Panc1 (cell line): ENCODE data around the gene KCND3. TPM values are rescaled to one million over a fixed set of nuclear protein-coding genes. Genes with fewer than 3 reads are reported as not detected.

ENCODE experiments used
- ATAC-seq: fragments of 200-7000 bp; cut with Tn5 transposase; 2 replicates; pipeline ENCODE4 v1.9.1; 2020; ENCODE audit warnings: mild to moderate bottlenecking, moderate library complexity
- BruUV-seq: library from RNA; stranded (reverse); fragments of 400-500 nt; replicated peaks from 2 replicates; lab custom pipeline; 2021; lab: Mats Ljungman, UMichigan
- CTCF ChIA-PET: fragments of 300-600 bp; sonication (Branson Sonifier 250); formaldehyde crosslinking; loops from one replicate; lab custom pipeline; 2022; ENCODE audit warnings: antibody characterized with exemption; lab: Charles Lee
- POLR2A ChIA-PET: fragments of 300-600 bp; sonication (Branson Sonifier 250); formaldehyde crosslinking; loops from one replicate; lab custom pipeline; 2022; ENCODE audit warnings: antibody characterized with exemption; lab: Charles Lee
- DNase-seq: peaks from one replicate; pipeline ENCODE4 v3.0.0-alpha.2; 2010; ENCODE audit warnings: low read depth, low spot score
- H3K27ac ChIP-seq: 2 replicates; pipeline ENCODE4 v1.5.1; 2011; ENCODE audit warnings: mild to moderate bottlenecking, low read length, inconsistent platforms
- H3K27me3 ChIP-seq: fragments of 200-500 bp; sonication (Bioruptor generic); 2 replicates; pipeline ENCODE4 v1.6.0; 2014; ENCODE audit warnings: low read length, inconsistent platforms; ENCODE audit not compliant: control insufficient read depth, insufficient read depth
- H3K36me3 ChIP-seq: fragments of 200-500 bp; sonication (Bioruptor generic); 2 replicates; pipeline ENCODE4 v1.5.1; 2014; ENCODE audit warnings: inconsistent platforms, mild to moderate bottlenecking, low read length, moderate library complexity; ENCODE audit not compliant: control insufficient read depth, insufficient read depth
- H3K4me1 ChIP-seq: 2 replicates; pipeline ENCODE4 v1.5.1; 2011; ENCODE audit warnings: inconsistent platforms, mild to moderate bottlenecking, low read length, moderate library complexity; ENCODE audit not compliant: control insufficient read depth, insufficient read depth
- H3K4me3 ChIP-seq, 2 experiments: 2 replicates each; pipeline ENCODE4 v1.5.1; 2011 to 2012; ENCODE audit warnings: low read depth in 2 of 2, low read length in 2 of 2, mild to moderate bottlenecking in 2 of 2, inconsistent platforms in 1 of 2, moderate library complexity in 1 of 2
- H3K9me3 ChIP-seq: fragments of 200-500 bp; sonication (Bioruptor generic); 2 replicates; pipeline ENCODE4 v1.5.1; 2014; ENCODE audit warnings: low read depth, mild to moderate bottlenecking, inconsistent platforms, low read length, moderate library complexity; ENCODE audit not compliant: control insufficient read depth, insufficient read depth
- CTCF ChIP-seq: fragments of 450-650 bp; IDR thresholded peaks from 2 replicates; pipeline ENCODE4 v1.5.1; 2017; ENCODE audit warnings: mild to moderate bottlenecking
- POLR2AphosphoS5 ChIP-seq: IDR thresholded peaks from 2 replicates; pipeline ENCODE4 v1.6.1; 2012; ENCODE audit warnings: mild to moderate bottlenecking, low read depth, low read length, moderate library complexity
- REST ChIP-seq, 2 experiments: IDR thresholded peaks; 2 replicates each; pipeline ENCODE4 v1.6.1; 2011 to 2012; ENCODE audit warnings: low read depth in 2 of 2, control low read depth in 1 of 2, low read length in 1 of 2, mild to moderate bottlenecking in 1 of 2, moderate library complexity in 1 of 2; ENCODE audit not compliant: insufficient read depth in 1 of 2
- SIN3A ChIP-seq: IDR thresholded peaks from 2 replicates; pipeline ENCODE4 v1.6.1; 2012; ENCODE audit warnings: low read depth, mild to moderate bottlenecking, low read length, moderate library complexity, borderline replicate concordance; ENCODE audit not compliant: insufficient read depth
- TCF7L2 ChIP-seq: IDR thresholded peaks from 2 replicates; pipeline ENCODE4 v1.6.1; 2011; ENCODE audit warnings: mild to moderate bottlenecking, low read depth, low read length, inconsistent platforms
- in situ Hi-C: cut with HindIII; loops from 2 replicates; pipeline ENCODE4 v1.10.0; 2016; ENCODE audit warnings: low sequenced_read_pairs, low pct_unique_long_range_greater_than_20kb
- intact Hi-C: fragments of 100-400 bp; cut with micrococcal nuclease; formaldehyde crosslinking; loops from one replicate; pipeline ENCODE4 v1.10.0; 2022; ENCODE audit not compliant: unreplicated experiment
- total RNA-seq: library from RNA; stranded (reverse); gene quantifications from one replicate; pipeline ENCODE4 v1.2.1, GENCODE V29; 2021; ENCODE audit not compliant: unreplicated experiment

KCND3 gene
- total RNA-seq, 1 experiment from 2014 or later = not detected

- no peak for ATAC-seq
- intact Hi-C loops = no loop called here
- TF ChIP-seq CTCF (no peak), TCF7L2 (no peak), POLR2AphosphoS5 (no peak), REST (IDR thresholded peaks at IDR 0.05; ENCODE audit: insufficient read depth in 1 of 2, low read depth in 2 of 2, low read length in 1 of 2) (no peak), SIN3A (no peak)
Measured at GRCh38 chr1:111793923-111794322, 195.5 kb downstream of the KCND3 start.

GRCh38 chr1:111792249-111792648 is 197.2 kb downstream of the KCND3 start:
- no TSS peak for BruUV-seq
- TF ChIP-seq CTCF (no peak), POLR2AphosphoS5 (no peak), TCF7L2 (no peak), REST (IDR thresholded peaks at IDR 0.05; ENCODE audit: insufficient read depth in 1 of 2, low read depth in 2 of 2, low read length in 1 of 2) (no peak), SIN3A (no peak)
- Histone ChIP-seq H3K36me3 (no peaks in the 10 kb centered on the region), H3K27ac (no peak overlapping the region), H3K4me1 (no peaks in the 10 kb centered on the region), H3K27me3 (peaks cover 3% of the 10 kb centered on the region), H3K9me3 (no peaks in the 10 kb centered on the region), H3K4me3 (no peak overlapping the region)
- no peak for DNase-seq
- CTCF ChIA-PET = interaction anchor here (0.6 kb wide), 1 partner anchor 21 kb away, joined by 3 read pairs; no protein-coding TSS in a partner anchor
- POLR2A ChIA-PET = no interaction called here
- in situ Hi-C loops (no loop called here), intact Hi-C loops (no loop called here)
- ATAC-seq = no peak

More at GRCh38 chr1:111793923-111794322, 195.5 kb downstream of the KCND3 start:
- POLR2A ChIA-PET = no interaction called here
- Histone ChIP-seq H3K4me3 (no peak overlapping the region), H3K4me1 (no peaks in the 10 kb centered on the region), H3K36me3 (no peaks in the 10 kb centered on the region), H3K27me3 (peaks cover 3% of the 10 kb centered on the region), H3K27ac (no peak overlapping the region), H3K9me3 (no peaks in the 10 kb centered on the region)
- no TSS peak for BruUV-seq
- in situ Hi-C loops = no loop called here
- no peak for DNase-seq
- CTCF ChIA-PET = no interaction called here
